Measurements from ENCODE around the gene PGM3. TPM values are rescaled to one million over a fixed set of nuclear protein-coding genes. Genes with fewer than 3 reads are reported as not detected.
A peak's percentile ranks its signal among the peaks of the same experiment; 100 is the strongest.
"Not testable (repeated sequence)": the region's sequence is repeated elsewhere in the genome, so short reads cannot be mapped to it uniquely, and the experiment has no call there.

The PGM3 gene
- total RNA-seq, 1 experiment from 2014 or later = 97.0 TPM

GRCh38 chr6:83192456-83192855, 609 bp downstream of the PGM3 start:
- H3K4me1 Mint-ChIP-seq (ENCODE audit: low read depth, unreplicated experiment) = peaks cover 16% of the 10 kb centered on the region
- peak overlapping the region; percentile 90 for H3K4me3 Mint-ChIP-seq (ENCODE audit: unreplicated experiment)
- no peak for TF ChIP-seq CTCF (IDR thresholded peaks at IDR 0.05; ENCODE audit: insufficient read depth in 1 of 2, low read depth in 1 of 2, low read length in 1 of 2, severe bottlenecking in 1 of 2, unreplicated experiment in 1 of 2)
- peak overlapping the region; percentile 92 for H3K27ac Mint-ChIP-seq (ENCODE audit: unreplicated experiment)
- Histone ChIP-seq H3K9me3 (no peaks in the 10 kb centered on the region), H3K4me1 (peaks cover 24% of the 10 kb centered on the region), H3K27me3 (replicated peaks; ENCODE audit: control insufficient read depth, insufficient read depth, low read length) (no peaks in the 10 kb centered on the region), H3K4me3 (ENCODE audit: low read depth, low read length) (peak overlapping the region; percentile 97), H3K36me3 (ENCODE audit: control insufficient read depth, insufficient read depth, low read length) (peaks cover 2% of the 10 kb centered on the region)
- intact Hi-C loops (cut with micrococcal nuclease; ENCODE audit: unreplicated experiment) = loop anchor here (10.0 kb wide), 1 partner anchor 322 kb away; the partner anchor contains the start of gene PRSS35
- ChIA-PET CTCF (no interaction called here), POLR2A (no interaction called here)
- H3K27me3 Mint-ChIP-seq (ENCODE audit: insufficient read depth, unreplicated experiment) = no peaks in the 10 kb centered on the region
- peaks cover 63% of the 10 kb centered on the region for H3K36me3 Mint-ChIP-seq (ENCODE audit: insufficient read depth, unreplicated experiment)
- H3K9me3 Mint-ChIP-seq (ENCODE audit: unreplicated experiment) = no peaks in the 10 kb centered on the region
- no TSS peak for BruUV-seq (replicated peaks)
- no peak for DNase-seq

- BruUV-seq (replicated peaks); H3K9me3 ChIP-seq; H3K27me3 ChIP-seq (replicated peaks; ENCODE audit: control insufficient read depth, insufficient read depth, low read length); H3K36me3 ChIP-seq (ENCODE audit: control insufficient read depth, insufficient read depth, low read length); CTCF ChIA-PET; DNase-seq; H3K27me3 Mint-ChIP-seq (ENCODE audit: insufficient read depth, unreplicated experiment); H3K9me3 Mint-ChIP-seq (ENCODE audit: unreplicated experiment): not testable (repeated sequence)
- intact Hi-C loops (cut with micrococcal nuclease; ENCODE audit: unreplicated experiment) = loop anchor here (10.0 kb wide), 1 partner anchor 323 kb away; the partner anchor contains the start of gene PRSS35
- H3K4me3 Mint-ChIP-seq (ENCODE audit: unreplicated experiment) = peak overlapping the region; percentile 90
- H3K4me3 ChIP-seq (ENCODE audit: low read depth, low read length) = peak overlapping the region; percentile 97
- H3K4me1 Mint-ChIP-seq (ENCODE audit: low read depth, unreplicated experiment) = peaks cover 16% of the 10 kb centered on the region
- peaks cover 63% of the 10 kb centered on the region for H3K36me3 Mint-ChIP-seq (ENCODE audit: insufficient read depth, unreplicated experiment)
- POLR2A ChIA-PET = interaction anchor here (0.7 kb wide), 1 partner anchor 124 kb away, joined by 3 read pairs; no protein-coding TSS in a partner anchor
- H3K4me1 ChIP-seq = peaks cover 24% of the 10 kb centered on the region
- H3K27ac Mint-ChIP-seq (ENCODE audit: unreplicated experiment) = peak overlapping the region; percentile 92
These were observed 1.1 kb downstream of the PGM3 start for GRCh38 chr6:83191974-83192373.

GRCh38 chr6:83190626-83191025, 2.4 kb downstream of the PGM3 start:
- Histone ChIP-seq H3K27me3 (replicated peaks; ENCODE audit: control insufficient read depth, insufficient read depth, low read length) (no peaks in the 10 kb centered on the region), H3K9me3 (no peaks in the 10 kb centered on the region), H3K36me3 (ENCODE audit: control insufficient read depth, insufficient read depth, low read length) (peaks cover 2% of the 10 kb centered on the region; the same call in 1 of the 2 replicates), H3K4me3 (ENCODE audit: low read depth, low read length) (no peak overlapping the region), H3K4me1 (peaks cover 24% of the 10 kb centered on the region)
- H3K27ac Mint-ChIP-seq (ENCODE audit: unreplicated experiment) = no peak overlapping the region
- H3K36me3 Mint-ChIP-seq (ENCODE audit: insufficient read depth, unreplicated experiment) = peaks cover 71% of the 10 kb centered on the region
- TF ChIP-seq CTCF (IDR thresholded peaks at IDR 0.05; ENCODE audit: insufficient read depth in 1 of 2, low read depth in 1 of 2, low read length in 1 of 2, severe bottlenecking in 1 of 2, unreplicated experiment in 1 of 2) = no peak
- intact Hi-C loops (cut with micrococcal nuclease; ENCODE audit: unreplicated experiment) = loop anchor here (10.0 kb wide), 1 partner anchor 324 kb away; the partner anchor contains the start of gene PRSS35
- CTCF ChIA-PET = no interaction called here
- no peak overlapping the region for H3K4me3 Mint-ChIP-seq (ENCODE audit: unreplicated experiment)
- H3K4me1 Mint-ChIP-seq (ENCODE audit: low read depth, unreplicated experiment) = peaks cover 14% of the 10 kb centered on the region
- H3K27me3 Mint-ChIP-seq (ENCODE audit: insufficient read depth, unreplicated experiment) = no peaks in the 10 kb centered on the region
- H3K9me3 Mint-ChIP-seq (ENCODE audit: unreplicated experiment) = no peaks in the 10 kb centered on the region
- POLR2A ChIA-PET = interaction anchor here (0.7 to 1.0 kb wide), 2 partner anchors 24 to 275 kb away, joined by 4 to 7 read pairs; no protein-coding TSS in a partner anchor
- no TSS peak for BruUV-seq (replicated peaks)
- DNase-seq = peak; percentile 37
